ENCODE measurements around the gene SNAPC4.
A peak's percentile ranks its signal among the peaks of the same experiment; 100 is the strongest.

The SNAPC4 gene

DNA sequence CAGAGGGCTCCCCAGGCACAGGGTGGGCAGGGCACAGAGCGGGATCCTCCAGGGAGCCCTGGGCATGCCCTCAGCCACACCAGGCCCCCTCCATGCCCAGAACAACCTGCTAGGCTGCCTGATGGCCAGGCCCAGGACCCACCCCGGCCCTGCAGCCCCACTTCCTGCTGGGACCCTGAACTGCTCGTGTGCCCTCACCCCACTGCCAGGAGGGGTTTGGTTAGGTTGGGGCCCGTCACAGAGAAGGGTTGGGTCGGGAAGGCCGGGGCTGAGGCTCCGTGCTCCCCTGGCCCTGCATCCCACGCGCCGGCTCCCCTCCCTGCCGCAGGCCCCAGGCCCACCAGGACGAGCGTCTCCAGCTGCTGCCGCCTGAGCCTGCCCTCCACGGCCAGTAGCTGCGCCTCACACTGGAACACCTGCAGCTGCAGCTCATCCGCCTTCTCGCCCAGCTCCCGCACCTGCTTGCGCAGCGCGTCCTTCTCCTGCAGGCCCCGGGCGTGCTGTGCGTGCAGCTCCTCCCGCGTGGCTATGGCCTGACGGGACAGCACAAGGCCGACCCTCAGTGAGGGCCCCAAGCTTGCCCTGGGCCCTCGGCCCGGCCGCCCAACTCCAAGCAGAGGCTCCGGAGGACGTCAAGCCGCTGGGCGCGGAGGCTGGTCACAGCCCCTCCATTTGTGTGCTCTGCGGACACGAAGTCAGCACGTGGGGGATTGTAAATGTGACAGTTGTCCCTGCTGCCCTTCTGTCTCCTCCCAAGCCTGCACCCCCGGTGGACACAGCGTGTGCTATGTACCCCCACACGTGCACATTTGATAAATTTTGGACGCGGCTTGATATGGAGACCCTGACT is 32.4 kb downstream of the SNAPC4 start:
- no peak for DNase-seq

DNA sequence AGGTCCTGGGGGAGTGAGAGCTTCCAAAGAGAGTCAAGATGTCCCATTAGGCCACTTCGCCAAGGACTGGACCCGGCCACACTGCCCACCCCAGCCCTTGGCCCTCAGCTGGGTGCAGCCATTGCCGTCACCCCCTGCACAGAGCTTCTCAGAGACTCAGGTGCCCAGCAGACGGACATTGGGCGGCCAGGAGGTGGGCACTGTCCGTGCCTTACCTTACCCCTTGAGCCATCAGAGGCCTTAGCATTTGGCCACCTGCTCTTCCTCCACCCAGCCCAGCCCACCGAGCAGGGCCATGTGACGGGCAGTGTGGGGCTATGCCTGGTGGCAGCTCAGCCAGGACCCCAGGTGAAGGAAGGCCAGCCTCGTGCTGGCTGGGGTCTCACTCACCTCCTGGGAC is 33.1 kb downstream of the SNAPC4 start:
- DNase-seq: no peak

DNA sequence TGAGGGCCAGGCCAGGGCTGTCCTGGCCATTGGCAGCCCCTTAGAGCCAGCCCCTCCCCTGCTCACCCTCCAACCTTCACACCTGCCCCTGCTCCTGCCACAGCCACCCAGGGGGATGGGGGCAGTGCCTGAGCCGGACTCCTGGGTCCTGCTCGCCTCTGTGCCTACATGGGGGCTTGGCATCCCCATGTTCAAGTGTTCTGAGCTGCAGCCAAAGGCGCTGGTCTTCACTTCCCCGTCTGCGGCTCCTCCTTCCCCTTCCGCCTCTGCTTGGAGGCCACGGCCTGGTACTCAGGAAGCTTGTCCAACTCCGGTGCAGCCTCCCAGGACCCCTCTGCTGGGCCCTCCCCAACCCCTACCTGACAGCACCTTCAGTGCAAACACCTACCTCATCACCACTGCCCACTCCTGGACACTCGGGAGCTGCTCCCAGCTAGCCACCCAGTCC is 34.2 kb downstream of the SNAPC4 start:
- DNase-seq: no peak

DNA sequence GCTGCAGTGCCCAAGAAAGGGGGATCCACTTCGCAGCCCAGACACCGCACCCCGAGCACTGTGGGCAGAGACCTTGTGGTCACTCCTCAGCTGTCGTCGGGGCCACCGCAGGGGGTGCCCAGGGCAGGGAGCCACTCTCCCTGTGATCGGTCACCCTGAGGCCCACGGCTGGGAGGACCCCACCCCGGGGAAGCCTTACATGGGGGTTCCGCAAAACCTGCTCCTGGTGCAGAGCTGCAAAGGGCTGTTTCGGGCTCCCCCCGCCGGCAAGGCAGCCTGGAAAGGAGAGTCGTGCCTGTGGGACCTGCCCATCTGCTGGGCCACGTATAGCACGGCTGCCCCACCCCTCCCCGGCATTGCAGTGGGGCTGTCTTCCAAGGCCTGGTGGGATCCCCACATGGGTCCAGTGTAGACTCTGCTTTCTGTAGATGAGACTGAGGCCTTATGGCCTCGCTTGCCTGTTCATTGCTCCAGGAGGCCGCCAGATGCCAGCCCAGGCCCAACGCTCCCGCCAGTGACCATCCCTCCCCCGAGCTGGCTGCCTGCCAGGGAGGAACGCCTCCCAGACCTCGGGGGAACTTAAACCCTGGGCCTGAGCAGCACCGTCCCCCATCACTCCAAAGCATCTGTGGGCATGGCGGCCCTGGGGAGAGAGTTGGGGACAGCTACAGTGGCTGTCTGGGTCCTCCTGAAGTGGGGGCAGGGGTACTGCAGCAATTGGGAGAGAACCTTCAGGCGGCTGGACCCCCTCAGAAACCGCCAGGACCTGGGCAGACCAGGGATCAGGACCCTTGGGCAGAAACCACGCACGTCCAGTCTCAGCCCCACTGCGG is 34.8 kb downstream of the SNAPC4 start:
- DNase-seq: no peak

DNA sequence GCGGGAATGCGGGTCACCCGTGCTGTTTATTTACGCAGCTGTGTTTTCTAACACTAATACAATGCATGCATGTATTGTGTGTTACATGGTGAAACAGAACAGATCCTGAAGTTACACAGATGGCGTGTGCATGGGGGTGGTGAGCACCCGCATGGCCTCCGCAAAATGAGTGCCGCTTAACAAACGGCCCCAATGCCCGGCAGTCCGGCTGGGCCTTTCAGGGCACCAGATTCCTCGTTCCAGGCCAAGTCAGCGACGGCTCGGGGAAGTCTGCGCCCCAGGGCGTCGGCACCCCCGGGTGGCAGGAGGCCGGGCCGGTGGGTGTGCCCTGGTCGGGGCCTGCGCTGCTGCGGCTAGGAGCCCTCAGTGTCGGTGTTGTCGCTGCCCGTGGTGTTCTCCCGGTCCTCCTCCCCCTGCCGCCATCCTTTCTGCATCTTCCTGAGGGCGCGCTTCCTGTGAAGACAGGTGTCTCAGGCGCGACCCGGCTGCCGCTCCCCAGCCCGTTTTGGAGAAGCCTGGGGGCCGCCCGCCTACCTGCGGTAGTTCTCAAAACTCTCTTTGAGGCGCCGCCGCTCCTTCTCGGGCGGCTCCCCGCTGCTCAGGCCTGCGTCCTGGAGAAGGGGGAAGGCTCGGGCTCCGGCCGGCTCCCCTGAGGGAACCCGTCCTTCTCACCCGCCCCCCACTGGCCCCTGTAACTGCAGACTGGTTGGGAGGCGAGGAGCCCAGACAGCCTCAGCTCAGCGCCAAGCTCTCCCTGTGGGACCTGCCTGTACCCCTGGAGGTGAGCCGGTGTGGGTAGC is 35.8 kb downstream of the SNAPC4 start:
- no peak for DNase-seq

DNA sequence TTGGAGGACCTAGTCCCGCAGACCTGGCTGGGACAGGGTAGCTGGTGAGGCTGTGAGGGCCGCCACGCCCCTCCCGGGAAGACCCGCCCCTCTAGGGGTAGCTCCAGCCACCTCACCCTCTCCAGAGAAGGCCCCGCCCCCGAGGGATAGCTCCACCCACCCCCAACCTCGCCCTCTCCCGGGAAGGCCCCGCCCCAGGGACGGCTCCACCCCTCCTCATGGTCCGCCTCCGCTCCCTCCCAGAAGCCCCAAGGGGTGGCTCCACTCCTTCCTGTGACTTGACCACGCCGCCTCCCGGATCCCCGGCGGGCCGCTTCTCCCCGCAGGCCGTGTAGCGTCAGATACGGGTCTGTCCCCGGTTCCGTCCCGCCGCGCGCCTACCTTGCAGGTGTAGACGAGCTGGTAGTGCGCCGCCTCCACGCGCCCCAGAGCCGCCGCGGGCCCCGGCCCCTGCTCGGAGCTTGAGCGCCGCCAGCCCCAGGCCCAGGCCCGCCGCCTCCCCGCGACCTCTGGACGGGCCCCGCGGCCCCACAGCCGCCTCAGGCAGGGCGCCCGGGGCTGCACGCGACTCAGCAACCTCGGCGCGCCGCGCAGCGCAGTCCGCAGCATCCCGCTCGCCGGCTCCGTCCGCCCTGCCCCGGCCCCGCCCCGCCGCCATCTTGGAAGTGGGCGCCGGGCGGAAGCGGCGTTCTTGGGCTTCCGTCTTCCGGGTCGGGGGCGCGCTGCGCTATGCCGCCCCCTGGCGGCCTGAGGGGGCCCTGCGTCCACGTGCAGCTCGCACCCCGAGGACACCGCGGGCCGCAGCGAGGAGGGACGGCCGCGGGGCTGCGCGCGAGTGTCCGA is 36.6 kb downstream of the SNAPC4 start, which contains the start of gene DNLZ:
Gene DNLZ, minus strand, starts transcription at position 639 of the 843 bp plus-strand sequence. Its CDS starts 30 bp downstream, at position 609.
- DNase-seq: peak; percentile 95

DNA sequence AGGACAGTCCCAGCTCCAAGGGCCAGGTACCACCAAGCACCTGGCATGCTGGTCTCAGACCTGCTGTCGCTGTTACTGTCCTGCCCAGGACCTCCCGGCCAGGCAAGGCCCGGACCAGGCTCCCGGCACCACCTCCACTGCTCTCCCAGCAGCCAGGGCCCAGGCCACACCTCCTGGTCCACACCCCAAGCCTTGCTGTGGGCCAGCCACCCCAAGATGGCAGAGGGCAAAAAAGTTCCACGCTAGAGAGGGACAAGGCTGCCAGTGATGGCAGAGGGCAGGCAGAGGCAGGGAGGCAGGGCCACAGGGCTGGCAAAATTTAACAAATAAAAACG is 37.6 kb downstream of the SNAPC4 start:
- DNase-seq: no peak

DNA sequence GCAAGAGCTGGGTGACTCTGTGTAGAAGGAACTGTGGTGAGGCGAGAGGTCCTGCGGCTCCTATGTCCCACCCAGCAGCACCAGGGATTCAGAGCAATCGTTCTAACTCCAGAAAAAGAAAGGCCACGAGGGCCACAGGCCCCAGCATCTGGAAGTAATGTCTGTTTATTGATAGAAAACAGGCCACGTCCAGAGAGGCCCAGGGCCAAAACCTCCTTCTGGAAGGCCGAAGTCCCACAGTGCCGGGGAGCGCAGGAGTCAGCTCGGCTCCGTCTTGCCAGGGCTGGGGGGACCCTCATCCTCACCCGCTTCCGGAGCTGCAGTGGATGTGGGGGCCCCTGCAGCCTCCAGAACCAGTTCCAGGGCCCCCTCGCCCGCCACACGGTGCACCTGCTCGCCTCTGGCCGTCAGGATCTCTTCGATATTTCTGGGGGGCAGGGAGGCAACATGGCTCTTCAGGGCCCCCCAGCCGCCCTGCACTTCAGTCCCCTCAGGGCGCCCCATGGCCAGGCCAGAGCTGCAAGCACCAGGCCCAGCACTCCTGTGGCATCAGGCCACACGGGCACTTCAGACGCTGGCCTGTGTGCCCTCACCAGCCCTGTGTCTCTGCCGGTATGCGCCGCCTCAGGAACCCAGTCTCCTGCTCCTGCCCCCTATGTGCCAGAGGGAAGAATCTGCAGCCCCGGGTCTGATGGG is 38.1 kb downstream of the SNAPC4 start:
- DNase-seq: no peak

DNA sequence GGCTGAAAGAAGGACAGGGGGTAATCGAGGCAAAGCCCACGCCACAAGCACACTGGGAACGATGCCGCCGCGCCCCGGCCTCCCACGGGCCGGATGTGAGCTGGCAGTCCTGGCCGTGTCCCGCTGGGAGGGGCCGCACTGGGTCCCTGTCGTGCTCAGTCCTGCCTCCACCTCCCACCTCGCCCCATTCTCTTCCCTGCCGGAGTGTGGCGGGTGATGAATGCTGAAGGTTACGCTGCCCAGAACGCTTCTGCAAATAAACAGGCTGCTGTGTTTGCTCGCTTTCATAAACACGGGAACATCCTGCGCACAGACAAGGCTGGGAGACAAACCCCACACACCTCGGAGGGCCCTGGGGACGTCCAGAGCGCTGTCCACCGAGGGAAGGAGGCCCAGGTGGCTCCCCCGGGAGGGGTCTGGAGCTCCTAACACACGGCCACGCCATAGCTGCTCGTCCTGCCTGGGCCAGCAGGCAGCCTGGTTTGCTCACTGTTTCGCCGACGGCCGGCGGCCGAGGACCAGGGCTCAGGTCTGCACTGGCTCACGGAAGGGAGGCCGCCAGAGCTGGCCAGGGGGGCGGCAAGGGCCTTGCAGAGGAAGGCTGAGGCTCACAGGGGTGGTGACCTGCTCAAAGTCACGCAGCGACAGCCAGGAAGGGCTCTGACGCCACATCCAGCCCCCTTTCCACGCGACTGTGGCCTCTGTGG is 38.8 kb downstream of the SNAPC4 start:
- DNase-seq: no peak

DNA sequence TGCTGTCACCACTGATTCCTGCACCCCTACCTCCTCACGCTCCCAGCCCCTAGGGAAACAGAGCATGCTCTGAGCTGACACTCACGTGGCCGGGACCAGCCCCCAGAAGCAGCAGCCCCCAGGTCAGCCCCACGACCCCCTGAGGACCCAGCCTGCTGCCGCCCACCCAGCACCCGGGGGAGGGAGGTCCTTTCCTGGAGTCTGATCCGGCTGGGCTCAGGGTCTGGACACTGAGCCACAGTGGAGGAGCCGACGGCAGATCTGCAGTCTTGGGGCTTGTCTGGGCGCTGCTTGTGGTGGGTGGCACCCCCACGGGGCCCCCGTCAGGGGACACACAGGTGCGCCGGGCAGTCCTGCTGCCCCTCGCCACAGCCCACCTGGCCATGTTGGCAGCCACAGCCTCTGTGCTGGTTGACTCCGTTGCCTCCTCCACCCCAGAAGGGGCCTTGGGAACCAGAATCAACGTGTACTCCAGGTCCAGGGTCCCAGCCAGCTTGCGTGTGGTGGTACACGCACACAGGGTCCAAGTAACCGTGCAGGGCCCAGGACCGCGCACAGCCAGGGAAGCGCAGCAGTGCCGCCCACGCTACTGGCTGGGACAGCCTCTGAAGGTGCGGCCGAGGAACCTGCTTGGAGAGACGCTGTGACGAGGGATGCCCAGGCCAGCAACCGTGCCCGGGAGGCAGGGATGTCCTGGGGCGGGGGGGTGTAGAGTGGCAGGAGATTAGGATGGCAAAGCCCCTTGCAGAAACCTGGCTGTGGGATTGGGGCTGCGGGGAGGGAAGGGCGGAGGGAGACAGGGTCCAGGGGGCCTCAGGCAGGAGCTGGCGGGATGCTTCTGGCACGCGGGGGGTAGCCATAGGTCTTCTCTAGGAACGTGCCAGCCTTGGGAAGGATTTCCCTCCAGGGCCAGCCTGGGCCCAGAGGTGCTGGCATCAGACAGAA is 39.9 kb downstream of the SNAPC4 start:
- DNase-seq: no peak

DNA sequence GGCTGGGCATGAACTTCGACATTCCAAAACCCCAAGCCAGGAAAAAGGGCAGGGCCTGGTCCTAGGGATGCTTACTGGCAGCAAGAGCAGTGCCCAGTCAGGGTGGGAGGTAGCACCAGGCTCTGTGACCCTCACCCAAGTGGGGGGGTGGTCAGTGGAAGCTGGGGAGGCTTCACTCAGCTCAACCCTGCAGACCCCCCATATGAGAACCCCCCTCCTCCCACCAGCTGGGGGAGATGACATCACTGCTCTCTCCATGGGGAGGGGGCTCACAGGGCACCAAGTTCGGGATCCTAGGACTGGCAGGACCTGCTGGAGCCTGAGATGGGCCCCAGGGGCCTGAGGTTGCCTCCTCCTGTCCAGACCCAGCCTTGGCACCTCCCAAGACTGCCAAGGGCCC is 41.1 kb downstream of the SNAPC4 start:
- no peak for DNase-seq

DNA sequence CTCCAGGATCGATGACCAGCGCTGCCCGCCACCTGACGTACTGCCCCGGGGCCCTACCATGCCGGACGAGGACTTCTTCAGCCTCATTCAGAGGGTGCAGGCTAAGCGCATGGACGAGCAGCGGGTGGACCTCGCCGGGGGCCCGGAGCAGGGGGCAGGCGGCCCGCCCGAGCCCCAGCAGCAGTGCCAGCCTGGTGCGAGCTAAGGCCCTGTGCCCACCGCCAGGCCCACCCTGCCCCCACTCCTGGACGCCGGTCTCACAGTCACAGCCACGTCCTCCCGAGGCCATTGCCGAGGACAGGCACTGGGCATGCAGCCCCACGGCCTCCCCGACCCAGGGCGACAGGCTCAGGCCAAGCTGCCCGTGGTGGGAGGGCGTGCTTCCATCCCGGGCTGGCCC is 42.0 kb downstream of the SNAPC4 start:
- no peak for DNase-seq

DNA sequence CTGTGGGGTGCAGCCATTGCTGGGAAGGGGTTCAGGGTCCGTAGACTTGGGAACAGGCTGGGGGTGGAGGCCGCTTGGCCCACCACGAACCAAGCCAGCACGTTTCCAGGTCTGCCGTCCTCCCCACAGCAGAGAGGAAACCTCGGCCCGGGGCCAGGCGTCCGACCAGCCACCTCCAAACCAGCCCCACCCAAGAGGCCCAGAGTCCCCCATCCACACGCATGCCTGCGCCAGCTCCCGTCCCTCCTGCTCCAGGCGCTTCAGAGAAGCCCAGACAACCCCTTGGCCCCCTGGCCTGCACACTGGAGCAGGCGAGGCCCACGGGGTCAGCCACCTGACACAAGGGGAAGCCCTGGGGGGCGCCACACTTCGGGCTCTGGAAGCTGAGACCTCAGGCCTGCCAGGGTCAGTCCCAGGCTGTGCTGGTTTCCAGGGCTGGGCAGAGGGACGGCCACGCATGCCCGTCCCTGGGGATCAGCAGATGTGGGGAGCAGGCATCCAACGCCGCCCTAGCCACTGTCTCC is 42.7 kb downstream of the SNAPC4 start:
- no peak for DNase-seq

DNA sequence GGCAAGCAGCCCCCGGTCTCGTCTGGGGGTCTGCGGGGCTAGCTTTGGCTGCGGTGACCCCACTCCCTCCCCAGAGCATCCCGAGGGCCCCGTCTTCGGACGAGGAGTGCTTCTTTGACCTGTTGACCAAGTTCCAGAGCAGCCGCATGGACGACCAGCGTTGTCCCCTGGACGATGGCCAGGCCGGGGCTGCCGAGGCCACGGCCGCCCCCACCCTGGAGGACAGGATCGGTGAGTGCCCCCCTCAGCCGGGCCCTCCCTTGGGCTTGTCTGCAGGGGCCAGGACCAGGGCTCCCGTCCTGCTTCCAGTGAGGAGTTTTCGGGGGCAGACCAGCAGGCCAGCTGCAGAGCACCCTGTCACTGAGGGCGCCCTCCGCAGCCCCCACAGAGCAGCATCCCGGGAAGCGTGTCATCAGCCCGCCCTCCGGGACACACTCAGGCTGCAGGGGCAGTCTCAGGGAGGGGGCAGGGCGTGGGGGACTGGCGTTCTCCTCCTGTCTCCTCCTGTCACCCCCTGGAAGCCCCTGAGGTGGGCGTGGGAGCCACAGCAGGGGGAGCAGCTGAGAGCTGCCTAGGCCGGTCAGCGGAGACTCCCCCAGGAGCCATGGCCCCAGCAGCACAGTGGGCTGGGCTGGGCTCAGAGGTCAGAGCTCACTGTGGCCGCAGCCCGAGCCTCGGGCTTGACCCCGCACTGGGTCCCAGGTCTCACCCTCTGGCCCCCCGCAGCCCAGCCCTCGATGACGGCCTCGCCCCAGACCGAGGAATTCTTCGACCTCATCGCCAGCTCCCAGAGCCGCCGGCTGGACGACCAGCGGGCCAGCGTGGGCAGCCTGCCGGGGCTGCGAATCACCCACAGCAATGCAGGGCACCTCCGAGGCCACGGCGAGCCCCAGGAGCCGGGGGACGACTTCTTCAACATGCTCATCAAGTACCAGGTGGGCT is 44.1 kb downstream of the SNAPC4 start:
- DNase-seq: no peak

DNA sequence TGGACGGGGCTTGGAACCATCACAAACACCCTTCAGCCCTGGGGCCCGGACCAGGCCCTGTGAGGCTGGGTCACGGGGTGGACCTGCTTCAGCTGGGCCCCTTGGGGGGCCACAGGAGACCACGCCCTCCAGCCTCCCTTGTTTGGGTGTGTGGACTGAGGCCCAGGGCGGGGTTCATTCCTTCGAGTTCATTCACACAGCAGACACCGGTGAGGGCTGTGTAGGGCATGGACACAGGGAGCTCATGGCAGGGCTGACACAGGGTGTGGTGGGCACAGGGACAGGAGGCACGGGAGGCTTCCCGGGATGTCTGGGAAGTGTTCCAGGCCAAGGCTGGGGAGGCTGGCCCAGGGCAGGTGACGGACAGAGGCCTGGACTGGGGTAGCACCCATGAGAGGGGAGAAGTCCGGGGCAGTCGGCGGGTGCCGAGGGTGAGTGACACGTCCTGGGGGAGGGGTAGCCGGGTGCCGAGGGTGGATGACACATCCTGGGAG is 45.3 kb downstream of the SNAPC4 start:
- DNase-seq: no peak

DNA sequence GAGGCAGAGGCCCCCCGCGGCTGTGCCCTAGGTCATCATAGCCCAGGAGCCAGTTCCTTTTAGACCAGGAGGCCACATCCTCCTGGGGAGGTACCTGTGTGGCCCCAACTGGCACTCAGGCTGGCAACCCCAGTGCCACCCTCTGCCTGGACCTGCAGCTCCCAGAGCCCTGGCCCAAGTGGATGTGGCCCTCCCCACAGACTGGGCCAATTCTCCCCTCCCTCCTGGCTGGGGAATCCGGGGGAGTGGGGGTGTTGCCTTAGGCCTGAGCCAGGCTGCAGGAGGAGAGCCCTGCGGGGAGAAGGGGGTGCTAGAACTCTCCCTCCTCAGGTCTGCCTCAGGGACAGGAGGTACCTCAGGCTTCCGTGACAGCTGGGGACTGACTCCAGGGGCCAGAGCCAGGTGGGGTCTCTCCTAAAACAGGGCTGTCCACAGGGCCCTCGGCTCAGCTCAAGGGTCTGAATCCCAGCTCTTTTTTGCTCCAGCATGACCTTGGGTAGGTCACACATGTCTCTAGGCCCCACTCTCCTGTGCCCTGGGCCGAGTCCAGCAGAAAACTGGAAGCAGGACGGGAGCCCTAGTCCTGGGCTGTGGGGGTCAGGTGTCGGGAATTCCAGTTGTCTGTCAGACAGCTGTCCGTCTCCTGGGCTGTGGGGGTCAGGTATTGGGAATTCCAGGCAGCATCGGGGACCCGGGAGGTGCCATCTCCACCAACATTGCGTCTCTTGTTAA is 46.0 kb downstream of the SNAPC4 start:
- no peak for DNase-seq

DNA sequence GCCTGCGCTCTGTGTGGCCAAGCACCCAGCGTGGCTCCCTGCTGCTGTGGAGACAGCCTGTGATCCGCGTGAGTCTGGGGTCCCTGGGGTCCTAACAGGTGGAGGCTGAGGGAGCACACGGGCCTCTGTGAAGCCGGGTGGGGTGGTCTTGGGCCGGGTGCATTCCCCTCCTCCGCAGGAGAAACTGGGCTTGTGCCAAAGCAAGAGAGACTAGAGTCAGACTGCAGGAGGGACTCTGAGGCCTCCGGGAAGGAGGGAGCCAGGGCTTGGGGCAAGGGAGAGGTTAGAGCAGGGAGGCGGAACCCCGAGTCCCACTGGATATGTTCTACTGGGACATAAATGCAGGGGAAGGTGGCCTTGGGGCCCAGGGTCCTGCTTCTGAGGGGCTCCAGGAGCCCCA is 46.9 kb downstream of the SNAPC4 start:
- no peak for DNase-seq
